HG03108 (cell line): ENCODE results near the gene TCERG1L.
"Not testable (repeated sequence)": the region's sequence is repeated elsewhere in the genome, so short reads cannot be mapped to it uniquely, and the experiment has no call there.

ENCODE experiments used
- ATAC-seq: cut with Tn5 transposase; IDR thresholded peaks from one replicate; pipeline ENCODE4 v1.9.1; 2021; ENCODE audit warnings: moderate library complexity; ENCODE audit not compliant: unreplicated experiment

TCERG1L gene

DNA sequence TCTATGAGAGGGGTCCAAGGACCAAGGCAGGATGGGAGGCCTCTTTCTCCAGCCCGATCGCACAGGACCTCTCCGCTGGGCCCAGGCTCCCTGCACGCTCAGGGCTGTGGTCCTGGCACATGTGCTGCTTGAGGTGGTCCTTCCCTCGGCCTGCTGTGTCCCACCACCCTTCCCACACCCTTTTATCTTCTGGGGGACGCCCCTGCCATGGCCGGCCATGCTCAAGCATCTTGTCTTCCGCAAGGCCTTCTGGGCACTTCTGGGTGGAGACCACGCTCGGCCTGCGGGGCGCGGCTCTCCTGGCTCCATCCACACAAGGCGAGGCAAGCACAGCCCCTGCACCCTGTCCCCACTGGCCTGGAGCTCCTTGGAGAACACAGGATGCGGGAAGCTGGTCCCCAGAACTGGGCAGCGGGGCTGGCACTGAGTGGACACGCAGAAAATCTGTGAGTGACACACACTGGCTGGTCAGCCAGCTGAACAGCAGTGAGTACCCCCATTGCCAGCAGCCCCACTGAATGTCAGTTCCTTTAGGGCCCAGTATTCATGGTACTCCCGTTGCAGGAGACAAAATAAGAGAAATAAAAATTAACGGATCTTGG lies 115.9 kb downstream of the TCERG1L start:
- no peak for ATAC-seq

- ATAC-seq = no peak
Measured at GRCh38 chr10:131195116-131195515, 116.4 kb downstream of the TCERG1L start.

DNA sequence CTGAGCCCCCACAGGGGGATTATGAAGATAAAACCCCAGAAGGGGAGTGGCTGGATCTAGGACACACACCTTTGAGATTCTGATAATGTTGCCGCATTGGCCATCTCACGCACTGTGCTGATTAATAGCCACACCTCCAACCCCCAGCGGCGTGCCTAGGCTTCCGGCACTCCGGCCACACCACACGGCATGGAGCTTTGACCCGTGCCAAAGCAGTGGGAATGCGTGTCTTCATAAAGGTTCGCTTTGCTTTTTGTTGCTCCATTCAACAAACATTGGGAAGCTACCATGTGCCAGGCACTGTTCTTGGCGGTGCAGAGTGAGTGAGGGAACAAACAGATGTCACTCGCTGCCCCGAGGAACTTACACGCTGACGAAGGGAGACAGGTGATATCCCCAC lies 117.6 kb downstream of the TCERG1L start:
- ATAC-seq = no peak

DNA sequence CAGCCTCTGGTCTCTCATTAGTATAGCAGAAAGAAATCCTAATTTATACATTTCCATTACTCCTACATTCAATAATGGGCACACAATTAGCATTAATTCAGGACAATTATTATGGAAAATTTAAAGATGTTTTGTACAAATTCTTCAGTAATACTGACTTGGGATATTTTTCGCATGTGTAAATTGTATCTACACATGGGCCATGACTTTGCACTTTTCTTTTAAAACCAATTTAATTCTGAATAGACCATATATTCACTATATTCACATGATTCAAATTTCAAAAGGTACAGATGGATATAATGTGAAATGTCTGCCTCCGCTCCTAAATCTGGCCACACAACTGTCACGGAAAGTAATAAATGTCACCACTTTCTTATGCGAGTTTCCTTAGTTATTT lies 123.0 kb downstream of the TCERG1L start:
- no peak for ATAC-seq

- ATAC-seq = no peak
Measured at GRCh38 chr10:131187926-131188325, 123.6 kb downstream of the TCERG1L start.

DNA sequence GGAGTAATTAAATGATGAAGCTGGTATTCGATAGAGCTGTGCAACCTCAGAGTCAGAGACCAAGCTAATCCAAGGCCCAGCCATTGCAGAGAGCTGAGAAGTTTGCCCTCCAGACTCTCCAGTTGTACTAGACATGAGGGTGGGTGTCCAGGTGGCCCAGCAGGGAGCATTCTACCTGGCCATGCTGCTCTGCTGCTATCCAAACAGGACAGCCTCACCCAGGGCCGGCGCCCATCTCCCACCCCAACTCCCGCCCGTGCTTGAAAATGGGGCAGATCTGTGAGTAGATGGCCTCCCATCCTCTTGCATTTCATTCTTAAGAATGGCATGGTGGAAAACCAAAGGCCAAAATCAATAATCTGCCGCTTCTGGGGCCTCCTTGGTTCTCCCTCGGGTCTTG lies 124.2 kb downstream of the TCERG1L start:
- no peak for ATAC-seq

DNA sequence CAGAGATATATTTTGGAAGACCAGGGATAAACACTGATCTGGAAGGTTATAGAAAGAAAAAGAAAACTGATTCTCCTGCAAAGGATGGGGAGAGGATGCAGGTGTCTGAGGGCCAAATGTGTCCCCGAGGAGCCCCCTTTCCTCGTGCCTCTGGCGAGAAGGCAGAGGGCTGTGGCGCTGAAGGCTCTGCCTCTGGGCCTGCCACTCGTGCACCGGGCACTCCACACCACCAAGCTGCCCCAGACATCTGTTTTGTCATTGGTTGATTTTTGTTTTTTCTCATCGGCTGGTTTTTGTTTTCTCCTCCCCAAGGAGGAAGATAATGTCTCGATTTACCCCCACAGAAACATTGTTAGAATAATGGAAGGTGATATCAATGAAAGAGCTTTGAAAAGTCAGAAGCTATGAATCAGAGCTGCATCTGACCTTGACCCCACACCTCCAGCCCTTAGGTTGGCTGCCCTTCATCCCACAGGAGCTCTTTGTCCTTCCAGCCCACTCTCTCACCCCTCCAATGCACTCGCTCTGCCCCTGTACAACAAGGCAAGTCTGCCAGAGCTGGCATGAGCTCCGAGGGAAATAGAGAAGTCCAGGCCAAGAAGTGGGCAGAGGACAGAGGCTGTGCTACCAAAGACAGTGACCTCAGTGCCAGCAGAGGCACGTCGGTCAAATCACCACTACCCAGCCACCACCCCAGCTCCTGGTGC lies 124.8 kb downstream of the TCERG1L start:
- ATAC-seq = no peak

DNA sequence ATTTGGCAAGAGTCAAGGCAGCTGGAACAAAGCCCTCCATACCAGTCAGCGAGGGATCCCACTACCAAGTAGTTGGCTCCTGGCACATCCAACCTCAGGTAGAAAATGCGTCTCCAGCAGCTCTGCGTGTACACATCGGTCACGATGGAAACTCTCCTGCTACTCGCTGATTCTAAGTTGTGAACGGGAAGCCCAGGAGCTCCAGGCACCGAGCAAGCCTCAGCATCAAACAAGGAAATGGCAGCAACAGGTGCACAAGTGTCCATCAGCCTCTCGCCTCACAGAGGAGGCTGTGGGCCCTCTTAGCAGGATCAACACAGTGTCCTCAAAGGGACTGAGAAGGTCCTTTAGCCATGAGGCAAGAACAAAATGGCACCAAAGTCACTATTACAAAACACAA lies 127.0 kb downstream of the TCERG1L start:
- ATAC-seq = no peak

DNA sequence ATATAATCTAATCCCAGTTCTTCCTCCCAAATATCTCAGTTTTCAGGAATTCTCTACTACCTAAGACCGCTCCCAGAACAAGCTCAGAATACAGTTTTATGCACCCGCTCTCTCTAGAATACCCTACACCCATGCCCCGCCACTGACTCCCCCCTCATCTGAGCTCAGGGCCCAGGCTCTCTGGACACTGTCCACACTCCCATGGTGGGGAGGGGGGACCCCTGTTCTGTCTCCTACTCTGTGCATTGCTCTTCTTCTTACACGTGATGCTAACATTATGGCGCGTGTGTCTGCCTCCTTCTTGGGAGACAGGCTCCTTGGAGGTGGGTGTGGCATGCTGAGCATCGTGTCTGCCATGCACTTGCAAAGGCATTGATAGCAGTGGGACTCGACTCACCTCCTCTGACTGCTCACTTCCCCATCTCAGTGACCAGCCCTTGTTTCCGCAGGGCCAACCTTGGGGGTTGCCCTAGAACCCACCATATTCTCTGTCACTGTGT lies 127.9 kb downstream of the TCERG1L start:
- no peak for ATAC-seq

GRCh38 chr10:131181456-131181855 lies 130.1 kb downstream of the TCERG1L start:
- ATAC-seq = no peak

DNA sequence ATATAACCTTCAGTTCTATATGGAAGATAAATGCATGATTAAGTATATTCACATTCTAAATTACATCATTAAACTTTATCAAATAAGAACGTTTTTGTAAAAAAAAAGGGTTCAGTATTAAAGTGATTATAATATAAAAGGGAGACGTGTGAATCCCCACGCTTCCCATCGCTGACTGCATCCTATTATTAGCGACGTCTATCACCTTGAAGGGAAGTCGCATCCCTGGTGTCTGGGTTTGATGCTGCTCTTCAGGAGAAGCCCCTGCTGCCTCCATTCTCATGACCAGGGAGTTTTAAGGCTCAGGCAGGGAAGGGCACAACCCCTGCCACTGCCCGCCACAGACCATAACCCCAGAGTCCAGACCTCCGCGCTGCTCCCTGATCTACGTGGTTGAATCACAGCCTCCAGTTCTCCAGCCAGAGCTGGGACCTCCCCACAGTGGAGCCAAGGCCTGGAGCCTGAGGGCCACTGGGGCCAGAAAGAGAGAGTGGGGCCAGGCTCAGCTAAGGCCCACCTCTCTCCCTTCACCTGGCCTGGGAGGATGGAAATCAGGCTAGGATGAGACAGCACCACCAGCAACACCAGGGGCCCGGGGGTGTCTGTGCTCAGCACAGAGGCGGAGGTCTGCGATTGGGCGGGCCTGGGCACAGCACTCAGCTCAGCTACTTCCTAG lies 130.6 kb downstream of the TCERG1L start:
- no peak for ATAC-seq

DNA sequence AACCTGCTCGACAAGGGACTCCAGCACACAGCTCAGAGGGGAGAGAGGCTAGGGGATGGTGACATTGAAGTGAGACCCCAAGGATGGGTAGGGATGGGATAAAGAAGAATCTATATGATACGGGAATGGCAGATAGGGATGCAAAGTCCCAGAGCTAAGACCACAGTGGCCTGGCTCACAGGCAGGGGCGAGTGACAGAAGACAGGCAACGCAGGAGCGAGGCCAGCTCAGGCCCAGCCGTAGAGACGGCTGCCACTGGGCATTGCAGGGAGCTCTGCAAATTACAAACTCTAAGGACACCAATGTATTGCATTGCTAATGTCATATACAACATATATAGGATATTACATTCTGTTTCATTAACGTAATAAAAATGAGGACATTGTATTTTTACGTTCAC lies 131.4 kb downstream of the TCERG1L start:
- ATAC-seq = no peak

DNA sequence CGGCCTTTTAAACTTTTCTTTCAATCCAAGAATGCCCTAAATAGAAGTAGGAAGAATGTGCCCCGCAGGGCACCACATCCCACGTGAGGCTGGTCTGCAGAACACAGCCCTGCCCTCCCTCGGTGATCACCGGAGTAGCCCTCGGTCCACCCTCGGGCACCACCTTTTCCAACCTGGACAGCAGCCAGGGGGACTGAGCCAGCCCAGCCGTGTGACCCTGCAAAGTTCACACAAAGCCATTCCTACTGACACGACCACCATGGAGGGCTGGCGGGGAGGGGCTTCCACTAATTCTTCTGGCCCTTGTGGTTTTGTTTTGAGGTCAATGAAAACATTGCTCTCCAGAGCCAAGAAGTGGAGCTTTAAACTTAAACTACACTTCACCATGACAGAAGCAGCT lies 132.2 kb downstream of the TCERG1L start:
- ATAC-seq = no peak

- no peak for ATAC-seq
Measured at GRCh38 chr10:131178521-131179331, 132.8 kb downstream of the TCERG1L start.

DNA sequence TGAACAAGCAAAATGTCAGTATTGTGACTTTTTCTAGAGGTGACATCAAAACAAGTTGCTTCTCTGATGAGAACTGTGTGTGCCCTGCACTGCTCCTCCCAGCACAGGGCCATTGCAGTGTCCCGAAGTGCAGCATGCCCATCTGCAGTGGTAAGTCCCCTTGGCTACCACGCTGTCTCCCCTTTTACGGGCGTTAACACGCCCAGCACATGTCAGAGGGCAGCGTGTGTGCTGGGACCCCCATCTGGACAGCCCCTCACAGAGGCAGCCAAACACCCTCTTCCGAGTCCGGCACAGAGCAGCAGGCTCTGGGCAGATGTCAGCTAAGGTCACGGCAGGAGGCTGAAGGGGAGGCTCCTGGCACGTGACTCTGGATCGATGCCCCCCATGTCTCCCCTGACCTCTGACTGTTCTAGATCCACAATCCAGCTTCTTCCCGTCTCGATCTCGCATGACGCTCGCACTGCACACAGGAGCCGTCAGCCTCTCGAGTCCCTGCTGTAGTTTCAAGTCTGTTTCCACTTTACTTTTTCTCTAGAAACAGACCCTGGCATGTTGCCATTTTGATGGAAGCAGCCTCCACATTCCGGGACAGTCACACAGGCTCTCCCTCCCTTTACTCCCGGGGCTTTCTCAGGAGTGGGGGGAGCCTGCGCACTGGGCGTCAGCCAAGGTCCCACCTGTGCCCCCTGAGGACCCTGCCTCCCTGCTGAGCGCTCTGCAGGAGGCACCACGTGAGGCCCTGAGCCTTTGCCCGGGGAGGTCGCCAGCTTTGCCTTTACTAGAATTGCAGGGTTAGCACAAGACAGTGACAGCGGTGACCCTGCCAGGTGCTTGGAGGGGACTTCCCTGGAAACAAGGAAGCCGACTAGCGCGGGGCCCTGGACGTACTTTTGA lies 133.8 kb downstream of the TCERG1L start:
- no peak for ATAC-seq

- ATAC-seq = no peak
Measured at GRCh38 chr10:131176907-131177306, 134.6 kb downstream of the TCERG1L start.

DNA sequence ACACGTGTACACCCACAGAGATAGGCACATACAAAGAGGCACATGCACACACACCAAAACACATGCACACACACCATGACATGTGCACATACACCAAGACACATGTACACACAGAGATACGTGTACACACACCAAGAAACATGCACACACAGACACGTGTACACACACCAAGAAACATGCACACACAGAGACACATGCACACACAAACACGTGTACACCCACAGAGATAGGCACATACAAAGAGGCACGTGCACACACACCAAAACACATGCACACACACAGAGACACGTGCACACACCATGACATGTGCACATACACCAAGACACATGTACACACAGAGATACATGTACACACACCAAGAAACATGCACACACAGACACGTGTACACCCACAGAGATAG lies 135.2 kb downstream of the TCERG1L start:
- ATAC-seq = not testable (repeated sequence)

DNA sequence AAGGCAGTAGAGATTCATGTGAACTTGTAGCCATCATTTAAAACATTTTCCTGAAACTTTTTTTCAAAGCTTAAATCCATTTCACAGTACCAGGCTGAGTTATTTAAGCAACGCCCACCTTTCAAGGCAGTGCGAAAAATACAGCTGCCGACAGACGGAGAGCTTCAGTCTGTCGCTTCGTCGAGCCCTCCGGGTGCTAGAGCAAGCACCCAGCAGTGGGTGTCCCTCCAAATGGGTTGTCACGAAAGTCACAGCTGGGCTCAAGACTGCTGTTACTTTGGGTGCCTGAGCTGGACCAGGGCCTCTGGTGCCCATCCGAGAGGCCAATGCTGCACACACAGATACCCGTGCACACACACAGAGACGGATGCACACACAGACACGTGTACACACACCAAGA lies 135.6 kb downstream of the TCERG1L start:
- ATAC-seq = no peak

- ATAC-seq = no peak
Measured at GRCh38 chr10:131174651-131175540, 136.6 kb downstream of the TCERG1L start.
